Rectal smooth muscle tissue (tissue), 1 donor: ENCODE results near the gene ADNP.
"Not testable (repeated sequence)": the region's sequence is repeated elsewhere in the genome, so short reads cannot be mapped to it uniquely, and the experiment has no call there.

Source experiments
- H3K27ac ChIP-seq: one replicate; pipeline ENCODE4 v1.7.0; 2013; ENCODE audit warnings: low read depth, low read length, inconsistent platforms
- H3K27me3 ChIP-seq: one replicate; pipeline ENCODE4 v1.7.0; 2013; ENCODE audit warnings: low read length; ENCODE audit not compliant: control insufficient read depth, insufficient read depth
- H3K36me3 ChIP-seq: one replicate; pipeline ENCODE4 v1.7.0; 2013; ENCODE audit warnings: low read length; ENCODE audit not compliant: control insufficient read depth, insufficient read depth
- H3K4me1 ChIP-seq: one replicate; pipeline ENCODE4 v1.7.0; 2013; ENCODE audit warnings: low read length; ENCODE audit not compliant: control insufficient read depth, insufficient read depth
- H3K4me3 ChIP-seq: one replicate; pipeline ENCODE4 v1.7.0; 2013; ENCODE audit warnings: low read length
- H3K9ac ChIP-seq: one replicate; pipeline ENCODE4 v1.7.0; 2013; ENCODE audit warnings: low read length

ADNP gene

DNA sequence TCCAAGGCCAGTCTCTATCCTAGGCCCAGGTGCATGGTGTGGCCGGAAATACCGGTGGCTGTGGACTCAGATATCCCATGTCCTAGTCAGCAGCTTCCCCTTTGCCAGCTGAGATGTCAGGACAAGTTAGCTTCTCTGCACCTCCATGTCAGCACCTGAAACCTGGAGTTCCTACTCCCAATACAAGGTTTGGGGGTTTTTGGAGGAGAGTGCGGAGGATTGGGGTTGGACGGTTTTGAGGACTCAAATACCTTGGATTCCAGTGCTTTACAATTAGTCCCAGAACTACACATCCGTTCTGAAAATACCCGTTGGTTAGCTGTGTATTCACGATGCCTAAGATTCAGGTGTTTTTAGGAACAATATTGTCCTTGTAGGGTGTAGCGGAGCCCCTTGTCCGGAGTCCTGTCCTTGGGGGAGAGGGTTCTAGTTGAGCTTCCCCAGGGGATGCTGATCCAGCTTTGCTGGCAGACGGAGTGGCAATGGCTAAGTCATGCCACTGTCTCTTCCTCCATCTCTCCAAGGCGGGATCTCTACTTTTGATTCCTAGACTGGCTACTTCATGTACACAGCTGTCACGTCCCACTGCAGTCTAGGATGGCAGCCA, 45.0 kb downstream of the ADNP start:
- no peaks in the 10 kb centered on the region for H3K4me1 ChIP-seq
- no peak overlapping the region for H3K9ac ChIP-seq
- no peak overlapping the region for H3K4me3 ChIP-seq
- H3K36me3 ChIP-seq, result peaks cover 4% of the 10 kb centered on the region
- no peaks in the 10 kb centered on the region for H3K27me3 ChIP-seq
- H3K27ac ChIP-seq, result no peak overlapping the region

DNA sequence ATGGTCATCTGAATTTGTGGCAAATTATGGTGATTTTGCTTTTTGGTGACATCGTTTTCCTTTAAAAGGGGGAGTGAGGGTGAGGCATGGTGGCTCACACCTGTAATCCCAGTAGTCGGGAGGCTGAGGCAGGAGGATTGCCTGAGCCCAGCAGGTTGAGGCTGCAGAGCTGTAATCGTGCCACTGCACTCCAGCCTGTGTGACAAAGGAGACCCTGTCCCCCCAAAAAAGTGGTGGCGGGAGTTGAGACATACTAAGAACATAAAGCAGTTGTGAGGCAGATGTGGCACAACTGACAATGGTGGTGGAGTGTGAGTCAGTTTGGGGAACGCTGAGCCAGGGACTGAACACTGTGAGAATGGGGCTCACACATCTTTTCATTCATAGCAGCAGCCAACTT, 45.5 kb downstream of the ADNP start:
- Histone ChIP-seq H3K9ac (no peak overlapping the region), H3K36me3 (no peaks in the 10 kb centered on the region), H3K27me3 (no peaks in the 10 kb centered on the region), H3K27ac (no peak overlapping the region), H3K4me3 (no peak overlapping the region), H3K4me1 (no peaks in the 10 kb centered on the region)

- no peak overlapping the region for H3K27ac ChIP-seq
- H3K4me1 ChIP-seq, result no peaks in the 10 kb centered on the region
- no peaks in the 10 kb centered on the region for H3K36me3 ChIP-seq
- H3K27me3 ChIP-seq, result no peaks in the 10 kb centered on the region
- H3K9ac ChIP-seq, result no peak overlapping the region
- no peak overlapping the region for H3K4me3 ChIP-seq
These were observed 46.2 kb downstream of the ADNP start for GRCh38 chr20:50885068-50885467.

DNA sequence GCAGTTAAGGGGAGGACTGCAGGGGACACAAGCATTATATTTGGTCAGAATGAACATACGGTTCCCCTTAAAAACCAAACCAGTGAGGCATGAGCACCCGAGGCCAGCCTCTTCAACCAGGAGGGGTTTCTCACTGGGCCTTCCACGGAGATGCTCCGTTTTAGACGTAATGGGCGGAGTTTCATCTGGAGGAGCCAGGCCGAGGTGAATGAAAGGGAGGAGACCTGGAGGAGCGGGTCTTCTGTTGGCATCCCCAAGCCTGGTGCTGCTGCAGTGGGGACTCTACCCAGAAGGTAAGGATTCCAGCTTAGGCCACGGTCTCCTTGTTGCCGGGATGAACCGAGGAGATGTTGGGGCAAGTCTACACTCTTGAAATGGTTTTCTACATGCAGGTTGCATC, 47.4 kb downstream of the ADNP start:
- H3K4me1 ChIP-seq, result no peaks in the 10 kb centered on the region
- H3K4me3 ChIP-seq, result no peak overlapping the region
- H3K36me3 ChIP-seq, result no peaks in the 10 kb centered on the region
- H3K9ac ChIP-seq, result no peak overlapping the region
- H3K27ac ChIP-seq, result no peak overlapping the region
- no peaks in the 10 kb centered on the region for H3K27me3 ChIP-seq

DNA sequence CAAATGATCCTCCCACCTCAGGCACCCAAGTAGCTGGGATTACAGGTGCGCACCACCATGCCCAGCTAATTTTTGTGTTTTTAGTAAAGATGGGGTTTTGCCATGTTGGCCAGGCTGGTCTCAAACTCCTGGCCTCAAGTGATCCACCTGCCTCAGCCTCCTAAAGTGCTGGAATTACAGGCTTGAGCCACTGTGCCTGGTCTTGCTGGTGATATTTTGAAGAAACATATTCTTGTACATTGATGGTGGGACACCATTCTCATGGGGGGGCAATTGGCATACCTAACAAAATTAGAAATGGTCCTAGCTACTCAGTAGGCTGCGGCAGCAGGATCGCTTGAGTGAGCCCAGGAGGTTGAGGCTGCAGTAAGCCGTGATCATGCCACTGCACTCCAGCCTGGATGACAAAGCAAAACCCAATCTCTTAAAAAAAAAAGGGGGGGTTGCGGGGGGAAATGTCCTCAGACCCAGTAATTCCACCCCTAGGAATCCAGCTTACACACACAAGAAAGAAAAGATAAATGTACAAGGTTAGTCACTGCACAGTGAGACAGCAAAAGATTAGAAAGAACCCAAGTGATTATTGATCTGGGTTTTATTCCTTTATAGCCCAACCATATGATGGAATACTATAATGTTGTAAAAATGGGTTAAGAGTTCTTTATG, 49.3 kb downstream of the ADNP start:
- not testable (repeated sequence) for H3K27me3 ChIP-seq, H3K36me3 ChIP-seq, H3K27ac ChIP-seq, H3K9ac ChIP-seq, H3K4me1 ChIP-seq, H3K4me3 ChIP-seq

- no peak overlapping the region for H3K4me3 ChIP-seq
- no peaks in the 10 kb centered on the region for H3K27me3 ChIP-seq
- H3K36me3 ChIP-seq, result no peaks in the 10 kb centered on the region
- H3K4me1 ChIP-seq, result no peaks in the 10 kb centered on the region
- H3K9ac ChIP-seq, result no peak overlapping the region
- no peak overlapping the region for H3K27ac ChIP-seq
These were observed 51.3 kb downstream of the ADNP start for GRCh38 chr20:50879649-50880550.

DNA sequence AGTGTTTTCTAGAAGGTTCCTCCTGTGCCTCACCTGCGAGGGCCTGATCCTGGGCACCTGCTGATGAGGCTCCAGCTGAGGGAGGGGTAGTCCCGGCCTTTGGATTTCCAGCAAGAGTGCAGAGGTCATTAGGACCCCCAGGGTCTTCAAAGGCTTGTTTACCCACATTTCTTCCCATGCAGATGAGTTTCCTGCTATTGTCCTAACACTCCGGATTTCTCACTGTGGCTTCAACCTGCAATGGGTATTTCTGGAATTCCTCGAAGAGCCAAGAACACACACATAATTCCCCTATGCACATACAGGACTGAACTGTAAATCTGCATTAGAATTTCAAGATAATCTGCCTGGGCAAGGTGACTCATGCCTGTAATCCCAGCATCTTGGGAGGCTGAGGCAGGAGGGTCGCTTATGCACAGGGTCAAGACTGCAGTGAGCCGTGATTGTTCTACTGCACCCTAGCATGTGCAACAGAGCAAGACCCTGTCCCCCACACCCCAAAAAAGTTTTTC, 53.9 kb downstream of the ADNP start:
- Histone ChIP-seq H3K27ac (no peak overlapping the region), H3K4me3 (no peak overlapping the region), H3K27me3 (no peaks in the 10 kb centered on the region), H3K36me3 (no peaks in the 10 kb centered on the region), H3K9ac (no peak overlapping the region), H3K4me1 (no peaks in the 10 kb centered on the region)

DNA sequence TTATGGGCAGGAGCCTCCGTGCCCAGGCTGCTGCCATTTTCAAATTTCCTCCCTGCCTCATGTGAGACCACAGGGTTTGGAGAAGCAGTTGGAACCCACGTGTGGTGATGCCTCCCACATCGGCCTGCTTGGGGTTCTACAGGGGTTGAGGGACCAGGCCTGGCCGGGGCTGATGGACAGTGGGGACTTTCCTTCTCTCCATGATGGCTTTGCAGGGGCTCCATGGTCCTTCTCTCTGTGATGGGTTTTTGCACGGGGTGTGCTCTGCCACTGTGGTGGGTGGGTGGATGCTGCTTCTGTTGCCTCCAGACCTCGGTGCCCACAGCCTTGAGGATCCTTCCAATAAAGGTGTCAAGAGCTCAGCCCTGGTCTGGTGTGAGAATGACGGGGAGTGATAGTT, 54.4 kb downstream of the ADNP start:
- Histone ChIP-seq H3K9ac (no peak overlapping the region), H3K27me3 (no peaks in the 10 kb centered on the region), H3K4me3 (no peak overlapping the region), H3K4me1 (no peaks in the 10 kb centered on the region), H3K27ac (no peak overlapping the region), H3K36me3 (no peaks in the 10 kb centered on the region)

DNA sequence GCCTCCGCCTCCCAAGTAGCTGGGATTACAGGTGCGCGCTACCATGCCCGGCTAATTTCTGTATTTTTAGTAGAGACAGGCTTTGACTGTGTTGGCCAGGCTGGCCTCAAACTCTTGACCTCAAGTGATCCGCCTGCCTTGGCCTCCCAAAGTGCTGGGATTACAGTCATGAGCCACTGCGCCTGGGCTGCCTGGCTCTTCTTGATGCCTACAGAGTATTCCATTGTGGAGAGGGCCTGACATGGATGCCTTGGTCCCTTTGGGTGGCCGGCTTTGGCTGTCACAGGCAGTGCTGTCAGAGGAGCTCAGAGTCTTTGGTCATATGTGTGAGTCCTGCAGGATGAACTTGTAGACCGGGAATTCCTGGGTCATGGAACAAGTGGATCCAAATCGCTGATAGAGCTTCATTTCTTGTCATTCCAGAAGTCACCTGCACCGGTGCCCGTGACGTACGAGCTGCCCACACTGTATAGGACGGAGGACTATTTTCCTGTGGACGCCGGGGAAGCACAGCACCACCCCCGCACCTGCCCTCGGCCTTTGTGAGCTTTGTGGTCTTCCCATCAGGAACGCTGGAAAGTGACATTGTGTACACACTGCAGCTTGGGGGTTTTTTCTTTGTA, 55.1 kb downstream of the ADNP start:
- Histone ChIP-seq H3K4me3 (no peak overlapping the region), H3K36me3 (no peaks in the 10 kb centered on the region), H3K27ac (no peak overlapping the region), H3K27me3 (no peaks in the 10 kb centered on the region), H3K9ac (no peak overlapping the region), H3K4me1 (no peaks in the 10 kb centered on the region)

DNA sequence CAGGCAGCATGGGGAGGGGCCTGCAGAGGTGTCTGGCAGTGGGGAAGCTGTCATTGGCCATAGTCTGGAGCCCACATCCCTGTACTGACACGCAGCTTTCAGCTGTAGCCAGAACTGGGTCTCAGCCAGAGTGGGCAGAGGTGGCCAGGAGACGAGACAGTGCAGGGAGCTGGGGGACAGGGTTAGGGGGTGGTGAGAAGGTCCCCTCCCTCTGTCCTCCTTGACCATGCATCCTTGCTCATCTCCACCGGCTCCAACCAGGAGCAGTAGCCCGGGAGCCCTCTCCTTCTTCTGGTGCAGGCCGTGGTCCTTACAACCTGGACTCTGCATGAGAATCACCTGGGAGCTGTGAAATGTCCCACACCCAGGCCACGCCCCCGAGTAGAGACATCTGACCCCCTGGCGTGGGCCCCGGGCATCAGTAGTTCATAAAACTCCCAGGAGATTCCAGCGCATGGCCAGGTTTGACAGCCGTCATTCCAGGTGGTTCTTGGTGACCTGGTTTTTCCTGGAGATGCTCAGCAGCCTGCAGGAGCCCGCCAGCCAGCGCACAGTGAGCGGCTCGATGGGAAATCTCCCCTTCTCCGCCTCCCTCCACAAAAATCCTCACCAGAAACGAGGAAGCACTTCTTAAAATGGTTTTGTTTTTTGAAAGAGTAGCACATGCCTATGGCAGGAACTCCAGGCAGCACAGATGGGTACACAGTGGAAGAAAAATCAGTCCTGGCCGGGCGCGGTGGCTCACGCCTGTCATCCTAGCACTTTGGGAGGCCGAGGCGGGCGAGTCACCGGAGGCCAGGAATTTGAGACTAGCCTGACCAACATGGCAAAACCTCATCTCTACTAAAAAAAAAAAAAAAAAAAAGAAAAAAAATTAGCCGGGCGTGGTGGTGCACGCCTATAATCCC, 56.2 kb downstream of the ADNP start:
- Histone ChIP-seq H3K27me3 (no peaks in the 10 kb centered on the region), H3K9ac (no peak overlapping the region), H3K36me3 (no peaks in the 10 kb centered on the region), H3K27ac (no peak overlapping the region), H3K4me3 (no peak overlapping the region), H3K4me1 (no peaks in the 10 kb centered on the region)

DNA sequence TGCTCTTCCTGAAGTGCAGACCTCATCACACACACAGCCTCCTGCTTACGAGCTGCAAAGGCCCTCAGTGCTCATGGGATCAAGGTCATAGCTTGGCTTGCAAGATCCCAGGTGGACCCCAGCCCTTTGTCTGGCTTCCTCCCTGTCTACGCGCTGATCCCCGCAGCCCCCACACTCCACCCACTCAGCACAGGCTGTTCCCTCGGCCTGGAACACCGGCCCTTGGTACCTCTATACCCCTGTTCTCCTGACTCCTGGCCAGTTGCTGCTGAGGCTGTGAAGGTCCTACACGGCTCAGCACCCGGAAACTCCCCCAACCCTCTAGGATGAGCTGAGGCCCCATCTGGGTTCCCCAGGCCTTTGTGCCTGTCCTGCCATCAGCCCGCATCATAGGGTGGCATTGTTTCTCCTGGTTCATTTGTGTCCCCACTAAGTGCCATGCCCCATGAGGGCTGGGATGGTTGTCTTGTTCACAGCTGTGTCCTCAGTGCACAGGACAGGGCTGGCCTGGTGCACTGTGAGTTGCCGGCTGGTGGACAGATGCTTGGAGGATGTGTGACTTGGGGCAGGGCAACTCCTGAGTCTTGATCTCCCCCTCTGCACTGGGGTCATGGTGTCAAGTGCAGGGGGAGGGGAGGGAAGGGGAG, 57.0 kb downstream of the ADNP start:
- Histone ChIP-seq H3K4me1 (no peaks in the 10 kb centered on the region), H3K9ac (no peak overlapping the region), H3K27me3 (no peaks in the 10 kb centered on the region), H3K27ac (no peak overlapping the region), H3K36me3 (no peaks in the 10 kb centered on the region), H3K4me3 (no peak overlapping the region)
